ENCODE results near the gene CA10. TPM values are rescaled to one million over a fixed set of nuclear protein-coding genes. Genes with fewer than 3 reads are reported as not detected.

CA10 gene
- total RNA-seq, 1 experiment from 2014 or later, result 0.46 TPM

DNA sequence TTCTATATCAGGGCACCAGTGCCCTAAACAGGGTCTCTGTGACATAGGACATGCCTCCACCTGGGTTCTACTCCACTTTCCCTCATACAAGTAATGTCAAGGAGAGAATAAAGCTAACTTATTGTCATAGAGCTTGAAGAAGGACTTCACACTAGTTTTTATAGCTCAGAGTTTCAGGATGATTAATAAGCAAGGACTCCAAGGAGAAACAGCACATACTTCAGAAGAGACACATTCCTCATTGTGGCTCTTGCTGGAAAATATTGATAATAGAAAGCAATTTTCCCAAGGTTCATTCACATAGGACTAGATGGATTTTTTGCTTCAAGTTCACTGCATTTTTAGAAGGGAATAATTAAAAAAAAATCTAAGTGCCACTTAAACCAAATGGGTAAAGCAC lies 133.3 kb downstream of the CA10 start:
- no peak for DNase-seq
- no peak for TF ChIP-seq CTCF (conservative IDR thresholded peaks at IDR 0.05)
- Histone ChIP-seq H4K91ac (ENCODE audit: insufficient read length, low read depth, low read length) (no peak overlapping the region), H3K4me2 (ENCODE audit: insufficient read depth, insufficient read length, low read length) (no peak overlapping the region), H3K23ac (ENCODE audit: insufficient read length, low read depth, low read length) (no peak overlapping the region), H3K18ac (ENCODE audit: insufficient read length, low read depth, low read length) (no peak overlapping the region), H2BK20ac (ENCODE audit: low read depth, low read length, poor library complexity, severe bottlenecking) (no peak overlapping the region), H3K27me3 (ENCODE audit: insufficient read depth, low read length) (no peaks in the 10 kb centered on the region), H3K79me2 (ENCODE audit: insufficient read depth, low read length) (no peaks in the 10 kb centered on the region), H2AFZ (ENCODE audit: low read length) (no peak overlapping the region), H4K5ac (ENCODE audit: insufficient read length, low read depth, low read length) (no peak overlapping the region), H3K56ac (ENCODE audit: insufficient read length, low read depth, low read length) (no peak overlapping the region), H3K14ac (ENCODE audit: insufficient read depth, low read length) (no peak overlapping the region), H2BK12ac (ENCODE audit: insufficient read length, low read depth, low read length) (no peak overlapping the region), H3K4ac (ENCODE audit: low read depth, low read length) (no peak overlapping the region), H3K9ac (ENCODE audit: extremely low read depth, insufficient read length, low read length) (no peak overlapping the region), H2BK120ac (ENCODE audit: low read depth, low read length, poor library complexity, severe bottlenecking) (no peak overlapping the region), H3K27ac (ENCODE audit: insufficient read length, low read depth, low read length) (no peak overlapping the region), H4K20me1 (ENCODE audit: control insufficient read depth, insufficient read depth, insufficient read length) (no peaks in the 10 kb centered on the region), H4K8ac (replicated peaks; ENCODE audit: insufficient read length, low read depth, low read length) (no peak overlapping the region), H2BK5ac (ENCODE audit: insufficient read length, low read length) (no peak overlapping the region), H3K4me1 (ENCODE audit: insufficient read depth, low read length) (no peaks in the 10 kb centered on the region), H3K23me2 (ENCODE audit: insufficient read length, low read depth, low read length, poor library complexity, severe bottlenecking) (no peaks in the 10 kb centered on the region), H3T11ph (ENCODE audit: low read length) (no peak overlapping the region), H2BK15ac (ENCODE audit: low read depth, low read length) (no peak overlapping the region), H3K9me3 (ENCODE audit: control insufficient read depth, low read depth, low read length) (no peaks in the 10 kb centered on the region), H2AK5ac (ENCODE audit: insufficient read length, low read length) (no peak overlapping the region), H3K79me1 (ENCODE audit: insufficient read depth, low read depth, low read length, poor library complexity, severe bottlenecking) (no peaks in the 10 kb centered on the region)
- peaks cover 0 to 8% of the 10 kb centered on the region in 2 experiments; a peak in 2 of 4 replicates for H3K4me1 Mint-ChIP-seq
- no peaks in the 10 kb centered on the region for H3K27me3 Mint-ChIP-seq (ENCODE audit: low read depth)
- no peak overlapping the region for H3K27ac Mint-ChIP-seq
- H3K36me3 Mint-ChIP-seq (ENCODE audit: insufficient read depth in 1 of 3, low read depth in 3 of 3), result no peaks in the 10 kb centered on the region; a peak in 1 of 7 replicates
- H3K9me3 Mint-ChIP-seq, result no peaks in the 10 kb centered on the region; a peak in 1 of 5 replicates
- H3K4me3 Mint-ChIP-seq, result no peak overlapping the region

Measured in H9 (cell line).